Measurements from ENCODE around the gene TBC1D17. TPM values are rescaled to one million over a fixed set of nuclear protein-coding genes. Genes with fewer than 3 reads are reported as not detected.

Gene TBC1D17
- polyA plus RNA-seq, 2 of the 4 experiments (the other 2 are of a cell fraction), result 12.3 to 41.5 TPM

- DNase-seq (ENCODE audit: low read depth in 1 of 2, low spot score in 1 of 2), result no peak
- Histone ChIP-seq H3K27ac (peak overlapping the region in 1 of 2 experiments; percentile 31; a peak in 1 of 6 replicates), H3K4me1 (peaks cover 10% of the 10 kb centered on the region; the same call in 2 of the 3 replicates), H3K9me3 (no peaks in the 10 kb centered on the region), H3K4me3 (no peak overlapping the region), H3K4me2 (no peak overlapping the region)
- no peak for TF ChIP-seq HMGXB4 (CRISPR knock-in tag; IDR thresholded peaks at IDR 0.05; ENCODE audit: borderline replicate concordance)
- TF ChIP-seq CTCF (IDR thresholded peaks at IDR 0.05), result no peak
- no peak for TF ChIP-seq BCL3 (IDR thresholded peaks at IDR 0.05)
- no peak for TF ChIP-seq CEBPB (IDR thresholded peaks at IDR 0.05)
- TF ChIP-seq MAZ (IDR thresholded peaks at IDR 0.05; ENCODE audit: borderline replicate concordance, low read depth, low read length), result no peak
- TF ChIP-seq POLR2A (IDR thresholded peaks at IDR 0.05; ENCODE audit: low read length), result no peak
- TF ChIP-seq HES2 (IDR thresholded peaks at IDR 0.05), result no peak
- 84% methylated on average over 22 of the region's 22 CpGs for WGBS (ENCODE audit: missing lambda C conversion rate)
- ChIA-PET CTCF (interaction anchor here (1.6 kb wide), 1 partner anchor 15 kb away, joined by 5 read pairs; no protein-coding TSS in a partner anchor), POLR2A (interaction anchor here (1.4 kb wide), 1 partner anchor 8 kb away, joined by 3 read pairs; the partner anchor contains the start of gene NUP62)
- no peak for FAIRE-seq
- ATAC-seq, result peak in 1 of 2 experiments; percentile 25; a peak in 3 of 6 replicates
Measured at GRCh38 chr19:49921871-49922795, 44.6 kb downstream of the TBC1D17 start.

GRCh38 chr19:49923055-49924003, 45.8 kb downstream of the TBC1D17 start:
- H3K9me3 ChIP-seq, result no peaks in the 10 kb centered on the region
- H3K27ac ChIP-seq, result peak overlapping the region; percentile 54 to 75; a peak in 5 of 6 replicates
- H3K4me3 ChIP-seq, result no peak overlapping the region
- no peak for DNase-seq (ENCODE audit: low read depth in 1 of 2, low spot score in 1 of 2)
- FAIRE-seq, result no peak
- peaks cover 20% of the 10 kb centered on the region for H3K4me1 ChIP-seq
- TF ChIP-seq CEBPB (IDR thresholded peaks at IDR 0.05), result no peak
- no peak for TF ChIP-seq E2F6 (IDR thresholded peaks at IDR 0.05; ENCODE audit: borderline replicate concordance, low read depth)
- no peak for TF ChIP-seq MAX (IDR thresholded peaks at IDR 0.05)
- no peak for TF ChIP-seq KDM5A (IDR thresholded peaks at IDR 0.05)
- TF ChIP-seq TP53 (CRISPR knock-in tag; IDR thresholded peaks at IDR 0.05), result no peak
- no peak for TF ChIP-seq RFX5 (IDR thresholded peaks at IDR 0.05)
- POLR2A ChIA-PET, result no interaction called here
- ATAC-seq, result no peak
- no peak overlapping the region for H3K4me2 ChIP-seq
- WGBS (ENCODE audit: missing lambda C conversion rate), result 93% methylated on average over 29 of the region's 31 CpGs
- CTCF ChIA-PET, result interaction anchor here (1.6 kb wide), 1 partner anchor 14 kb away, joined by 5 read pairs; no protein-coding TSS in a partner anchor

All from A549 (cell line).